ENCODE data around the gene FRY.

FRY gene

GRCh38 chr13:32305646-32306045 is 274.1 kb downstream of the FRY start:
- DNase-seq (ENCODE audit: low read depth in 2 of 2): no peak

- no peak for DNase-seq (ENCODE audit: low read depth in 2 of 2)
Measured at GRCh38 chr13:32309312-32310133, 277.9 kb downstream of the FRY start.

DNA sequence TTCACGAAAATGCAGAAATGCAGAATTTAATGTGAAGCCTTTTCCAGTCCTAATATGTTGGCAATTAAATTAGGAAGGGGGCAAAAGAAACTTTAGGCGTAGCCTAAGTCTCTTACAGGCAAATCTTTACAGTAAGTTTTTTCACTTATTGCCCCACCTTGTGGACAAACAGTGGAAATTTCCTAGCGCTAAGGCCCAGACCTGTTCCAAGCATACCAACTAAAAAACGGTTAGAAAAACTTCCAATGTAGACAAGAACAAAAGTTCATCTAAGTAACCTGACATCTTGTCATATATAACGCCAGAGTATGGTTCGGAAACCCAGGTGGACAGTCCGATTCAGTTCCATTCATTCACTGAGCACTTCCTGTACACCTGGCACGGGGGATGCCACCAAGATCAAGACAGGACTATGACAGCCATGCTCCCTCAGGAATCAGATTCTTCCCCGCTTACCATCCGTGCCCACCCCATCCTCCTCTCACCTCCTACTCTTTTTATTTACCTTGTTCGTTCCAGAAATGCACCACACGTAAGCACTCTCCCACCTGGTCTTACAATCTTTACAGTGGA is 278.6 kb downstream of the FRY start:
- no peak for DNase-seq (ENCODE audit: low read depth in 2 of 2)

GRCh38 chr13:32311188-32311897 is 279.8 kb downstream of the FRY start:
- no peak for DNase-seq (ENCODE audit: low read depth in 2 of 2)

DNA sequence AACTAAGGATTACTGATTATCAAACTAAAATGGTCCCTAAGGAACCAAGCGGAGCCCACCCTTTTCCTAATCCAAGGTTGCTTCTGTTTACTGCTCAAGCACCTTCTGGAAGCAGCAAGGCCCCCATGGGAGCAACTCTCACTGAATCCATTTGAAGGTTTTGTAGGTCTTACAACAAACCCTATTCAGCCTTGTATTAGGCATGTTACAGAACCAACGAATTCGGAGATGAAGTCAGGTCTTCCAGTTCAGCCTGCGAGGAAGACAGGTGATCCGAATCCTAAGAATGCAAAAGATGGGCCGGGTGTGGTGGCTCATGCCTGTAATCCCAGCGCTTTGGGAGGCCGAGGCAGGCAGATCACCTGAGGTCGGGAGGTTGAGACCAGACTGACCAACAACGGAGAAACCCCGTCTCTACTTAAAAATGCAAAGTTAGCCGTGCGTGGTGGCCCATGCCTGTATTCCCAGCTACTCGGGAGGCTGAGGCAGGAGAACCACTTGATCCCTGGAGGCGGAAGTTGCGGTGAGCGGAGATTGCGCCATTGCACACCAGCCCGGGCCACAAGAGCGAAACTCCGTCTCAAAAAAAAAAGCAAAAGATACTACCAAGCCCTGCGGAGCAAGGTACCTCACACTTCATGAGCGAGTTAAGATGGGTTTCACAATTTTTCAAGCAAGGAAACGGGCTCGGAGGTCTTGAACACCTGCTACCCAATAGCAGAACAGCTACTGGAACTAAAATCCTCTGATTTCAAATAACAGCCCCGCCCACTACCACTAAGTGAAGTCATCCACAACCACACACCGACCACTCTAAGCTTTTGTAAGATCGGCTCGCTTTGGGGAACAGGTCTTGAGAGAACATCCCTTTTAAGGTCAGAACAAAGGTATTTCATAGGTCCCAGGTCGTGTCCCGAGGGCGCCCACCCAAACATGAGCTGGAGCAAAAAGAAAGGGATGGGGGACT is 283.0 kb downstream of the FRY start:
- peak; percentile 30 to 42 for DNase-seq (ENCODE audit: low read depth in 2 of 2)

DNA sequence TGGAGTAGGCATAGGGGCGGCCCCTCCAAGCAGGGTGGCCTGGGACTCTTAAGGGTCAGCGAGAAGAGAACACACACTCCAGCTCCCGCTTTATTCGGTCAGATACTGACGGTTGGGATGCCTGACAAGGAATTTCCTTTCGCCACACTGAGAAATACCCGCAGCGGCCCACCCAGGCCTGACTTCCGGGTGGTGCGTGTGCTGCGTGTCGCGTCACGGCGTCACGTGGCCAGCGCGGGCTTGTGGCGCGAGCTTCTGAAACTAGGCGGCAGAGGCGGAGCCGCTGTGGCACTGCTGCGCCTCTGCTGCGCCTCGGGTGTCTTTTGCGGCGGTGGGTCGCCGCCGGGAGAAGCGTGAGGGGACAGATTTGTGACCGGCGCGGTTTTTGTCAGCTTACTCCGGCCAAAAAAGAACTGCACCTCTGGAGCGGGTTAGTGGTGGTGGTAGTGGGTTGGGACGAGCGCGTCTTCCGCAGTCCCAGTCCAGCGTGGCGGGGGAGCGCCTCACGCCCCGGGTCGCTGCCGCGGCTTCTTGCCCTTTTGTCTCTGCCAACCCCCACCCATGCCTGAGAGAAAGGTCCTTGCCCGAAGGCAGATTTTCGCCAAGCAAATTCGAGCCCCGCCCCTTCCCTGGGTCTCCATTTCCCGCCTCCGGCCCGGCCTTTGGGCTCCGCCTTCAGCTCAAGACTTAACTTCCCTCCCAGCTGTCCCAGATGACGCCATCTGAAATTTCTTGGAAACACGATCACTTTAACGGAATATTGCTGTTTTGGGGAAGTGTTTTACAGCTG is 283.9 kb downstream of the FRY start, which contains the start of the genes BRCA2 and ZAR1L:
Gene BRCA2, plus strand, starts transcription at position 271 of the 790 bp plus-strand sequence. CDS start 953 bp downstream, outside the sequence.
Gene ZAR1L, minus strand, starts transcription at position 126 of the 790 bp plus-strand sequence. CDS start 3,438 bp downstream, outside the sequence.
- DNase-seq (ENCODE audit: low read depth in 2 of 2): peak; percentile 77 to 86

- no peak for DNase-seq (ENCODE audit: low read depth in 2 of 2)
Measured at GRCh38 chr13:32316028-32316339, 284.4 kb downstream of the FRY start.

GRCh38 chr13:32316501-32316900 is 284.9 kb downstream of the FRY start:
- DNase-seq (ENCODE audit: low read depth in 2 of 2): no peak

DNA sequence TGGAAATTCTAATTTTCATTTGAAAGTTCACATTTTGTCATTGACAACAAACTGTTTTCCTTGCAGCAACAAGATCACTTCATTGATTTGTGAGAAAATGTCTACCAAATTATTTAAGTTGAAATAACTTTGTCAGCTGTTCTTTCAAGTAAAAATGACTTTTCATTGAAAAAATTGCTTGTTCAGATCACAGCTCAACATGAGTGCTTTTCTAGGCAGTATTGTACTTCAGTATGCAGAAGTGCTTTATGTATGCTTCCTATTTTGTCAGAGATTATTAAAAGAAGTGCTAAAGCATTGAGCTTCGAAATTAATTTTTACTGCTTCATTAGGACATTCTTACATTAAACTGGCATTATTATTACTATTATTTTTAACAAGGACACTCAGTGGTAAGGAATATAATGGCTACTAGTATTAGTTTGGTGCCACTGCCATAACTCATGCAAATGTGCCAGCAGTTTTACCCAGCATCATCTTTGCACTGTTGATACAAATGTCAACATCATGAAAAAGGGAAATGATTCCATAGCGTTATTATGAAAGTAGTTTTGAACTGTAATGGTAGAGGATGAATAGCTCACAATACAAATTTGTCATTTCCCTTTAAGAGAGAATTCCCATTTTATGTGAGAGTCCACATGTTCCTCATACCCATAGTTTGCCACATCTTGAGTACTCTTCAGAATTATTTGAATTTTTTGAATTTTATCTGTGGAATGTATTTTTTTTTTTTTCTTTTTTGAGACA is 286.3 kb downstream of the FRY start:
- no peak for DNase-seq (ENCODE audit: low read depth in 2 of 2)

GRCh38 chr13:32320528-32320927 is 289.0 kb downstream of the FRY start:
- DNase-seq (ENCODE audit: low read depth in 2 of 2): no peak

DNA sequence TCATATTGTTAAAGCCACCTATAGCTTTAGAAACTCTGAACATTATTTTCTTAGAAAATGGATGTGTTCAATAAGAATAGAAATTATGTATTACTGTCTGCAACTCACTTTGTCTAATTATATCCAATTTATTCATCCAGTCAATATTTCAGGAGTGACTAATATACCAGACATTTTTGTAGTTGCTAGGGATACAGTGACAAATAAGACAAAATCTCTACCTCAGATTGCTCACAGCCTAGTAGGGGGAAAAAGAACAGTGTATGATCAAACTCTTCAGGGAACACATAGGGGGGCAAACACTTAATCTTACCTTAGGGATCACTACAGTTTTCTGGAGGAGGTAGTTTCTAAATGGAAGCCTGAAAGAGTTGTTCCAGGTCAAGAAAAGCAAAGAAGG is 292.3 kb downstream of the FRY start:
- DNase-seq (ENCODE audit: low read depth in 2 of 2): no peak

DNA sequence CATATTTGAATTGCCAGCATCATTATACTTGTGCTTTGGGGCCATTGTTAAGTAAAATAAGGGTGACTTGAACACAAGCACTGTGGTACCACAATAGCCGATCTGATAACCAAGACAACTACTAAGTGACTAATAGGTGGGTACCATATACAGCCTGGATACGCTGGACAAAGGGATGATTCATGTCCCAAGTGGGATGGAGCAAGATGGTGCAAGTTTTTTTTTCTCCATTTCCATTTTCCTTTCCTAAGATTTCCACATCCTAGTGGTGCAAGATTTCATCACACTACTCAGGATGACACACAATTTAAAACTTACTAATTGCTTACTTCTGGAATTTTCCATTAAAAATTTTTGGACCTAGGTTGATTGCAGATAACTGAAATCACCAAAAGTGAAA is 298.9 kb downstream of the FRY start:
- no peak for DNase-seq (ENCODE audit: low read depth in 2 of 2)

GRCh38 chr13:32334671-32335070 is 303.1 kb downstream of the FRY start:
- no peak for DNase-seq (ENCODE audit: low read depth in 2 of 2)

DNA sequence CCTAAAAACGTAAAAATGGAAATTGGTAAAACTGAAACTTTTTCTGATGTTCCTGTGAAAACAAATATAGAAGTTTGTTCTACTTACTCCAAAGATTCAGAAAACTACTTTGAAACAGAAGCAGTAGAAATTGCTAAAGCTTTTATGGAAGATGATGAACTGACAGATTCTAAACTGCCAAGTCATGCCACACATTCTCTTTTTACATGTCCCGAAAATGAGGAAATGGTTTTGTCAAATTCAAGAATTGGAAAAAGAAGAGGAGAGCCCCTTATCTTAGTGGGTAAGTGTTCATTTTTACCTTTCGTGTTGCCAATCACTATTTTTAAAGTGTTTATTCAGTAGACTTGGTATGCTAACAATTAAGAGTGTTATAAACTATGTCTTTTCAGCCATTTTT is 309.3 kb downstream of the FRY start:
- no peak for DNase-seq (ENCODE audit: low read depth in 2 of 2)

GRCh38 chr13:32347651-32348050 is 316.1 kb downstream of the FRY start:
- no peak for DNase-seq (ENCODE audit: low read depth in 2 of 2)

Data from stimulated activated CD4-positive, alpha-beta T cell treated with anti-CD3 and anti-CD28 coated beads, Interleukin-4, amount 100 ng/mL, for 48 hours (primary cell).